Endodermal cell (in vitro differentiated cells): ENCODE data around the gene RANGAP1. TPM values are rescaled to one million over a fixed set of nuclear protein-coding genes. Genes with fewer than 3 reads are reported as not detected.

Source experiments
- DNase-seq: peaks from one replicate; pipeline ENCODE4 v3.0.0-alpha.2; 2017
- H3K27ac ChIP-seq: 2 replicates; pipeline ENCODE4 v1.5.1; 2013; ENCODE audit warnings: mild to moderate bottlenecking, low read depth, low read length, moderate library complexity
- H3K27me3 ChIP-seq: 2 replicates; pipeline ENCODE4 v1.6.1; 2013; ENCODE audit warnings: mild to moderate bottlenecking, low read length, moderate library complexity; ENCODE audit not compliant: insufficient read depth, control insufficient read depth, poor library complexity, severe bottlenecking
- H3K36me3 ChIP-seq: 2 replicates; pipeline ENCODE4 v1.7.0; 2013; ENCODE audit warnings: mild to moderate bottlenecking, low read length, moderate library complexity; ENCODE audit not compliant: control insufficient read depth, insufficient read depth
- H3K4me1 ChIP-seq: one replicate; pipeline ENCODE4 v1.7.0; 2013; ENCODE audit warnings: low read length; ENCODE audit not compliant: control insufficient read depth, insufficient read depth
- H3K4me3 ChIP-seq: 2 replicates; pipeline ENCODE4 v1.5.1; 2013; ENCODE audit warnings: mild to moderate bottlenecking, low read length, moderate library complexity
- H3K9ac ChIP-seq: 2 replicates; pipeline ENCODE4 v1.6.1; 2013; ENCODE audit warnings: mild to moderate bottlenecking, low read length, moderate library complexity; ENCODE audit not compliant: poor library complexity, severe bottlenecking; ENCODE audit errors: extremely low read depth
- H3K9me3 ChIP-seq: 2 replicates; pipeline ENCODE4 v1.6.1; 2013; ENCODE audit warnings: mild to moderate bottlenecking, low read length, moderate library complexity; ENCODE audit not compliant: control insufficient read depth
- H3K27ac Mint-ChIP-seq: 2 replicates; pipeline ENCODE4 v1.8.0; 2020; ENCODE audit warnings: mixed read lengths
- H3K27me3 Mint-ChIP-seq: 2 replicates; pipeline ENCODE4 v1.8.0; 2021; ENCODE audit warnings: mild to moderate bottlenecking, mixed read lengths; ENCODE audit not compliant: insufficient read depth
- H3K36me3 Mint-ChIP-seq: 2 replicates; pipeline ENCODE4 v1.8.0; 2020; ENCODE audit warnings: low read depth, mixed read lengths
- H3K4me1 Mint-ChIP-seq: 2 replicates; pipeline ENCODE4 v1.8.0; 2020; ENCODE audit warnings: mixed read lengths
- H3K4me3 Mint-ChIP-seq: 2 replicates; pipeline ENCODE4 v1.8.0; 2020; ENCODE audit warnings: mild to moderate bottlenecking, moderate library complexity, mixed read lengths
- H3K9me3 Mint-ChIP-seq: 2 replicates; pipeline ENCODE4 v1.8.0; 2020; ENCODE audit warnings: mild to moderate bottlenecking, mixed read lengths
- CTCF ChIP-seq: fragments of 200-600 bp; sonication (generic); conservative IDR thresholded peaks from 2 replicates; pipeline ENCODE4 v1.5.0; 2021; ENCODE audit warnings: antibody characterized with exemption, mild to moderate bottlenecking
- WGBS, 2 experiments: methylation state at CpG; one replicate each; pipeline versions ENCODE4 v1.1.5 to v1.1.7; 2013; ENCODE audit warnings: missing lambda C conversion rate in 2 of 2, mixed read lengths in 1 of 2; ENCODE audit not compliant: insufficient coverage in 1 of 2, insufficient read length in 1 of 2; 5-methylcytosine and 5-hydroxymethylcytosine counted together
- microRNA-seq: library from miRNA; unstranded; fragments of <30 nt; microRNA quantifications from one replicate; pipeline ENCODE4 v1.2.0, GENCODE V29; 2020; ENCODE audit warnings: borderline microRNAs expressed
- total RNA-seq, 2 donors: library from RNA; stranded (reverse); fragmentation: NEBNext Ultra II Directional in 1 of 2; extraction: Animal tissue kit (Norgen Biotek cat#: 25700) in 1 of 2; gene quantifications; 2 replicates in 1 of 2; 3 replicates in 1 of 2; pipeline ENCODE4 v1.2.1, GENCODE V29; 2021

The RANGAP1 gene
- total RNA-seq, 2 donors from 2014 or later, result 95.2 to 122 TPM

DNA sequence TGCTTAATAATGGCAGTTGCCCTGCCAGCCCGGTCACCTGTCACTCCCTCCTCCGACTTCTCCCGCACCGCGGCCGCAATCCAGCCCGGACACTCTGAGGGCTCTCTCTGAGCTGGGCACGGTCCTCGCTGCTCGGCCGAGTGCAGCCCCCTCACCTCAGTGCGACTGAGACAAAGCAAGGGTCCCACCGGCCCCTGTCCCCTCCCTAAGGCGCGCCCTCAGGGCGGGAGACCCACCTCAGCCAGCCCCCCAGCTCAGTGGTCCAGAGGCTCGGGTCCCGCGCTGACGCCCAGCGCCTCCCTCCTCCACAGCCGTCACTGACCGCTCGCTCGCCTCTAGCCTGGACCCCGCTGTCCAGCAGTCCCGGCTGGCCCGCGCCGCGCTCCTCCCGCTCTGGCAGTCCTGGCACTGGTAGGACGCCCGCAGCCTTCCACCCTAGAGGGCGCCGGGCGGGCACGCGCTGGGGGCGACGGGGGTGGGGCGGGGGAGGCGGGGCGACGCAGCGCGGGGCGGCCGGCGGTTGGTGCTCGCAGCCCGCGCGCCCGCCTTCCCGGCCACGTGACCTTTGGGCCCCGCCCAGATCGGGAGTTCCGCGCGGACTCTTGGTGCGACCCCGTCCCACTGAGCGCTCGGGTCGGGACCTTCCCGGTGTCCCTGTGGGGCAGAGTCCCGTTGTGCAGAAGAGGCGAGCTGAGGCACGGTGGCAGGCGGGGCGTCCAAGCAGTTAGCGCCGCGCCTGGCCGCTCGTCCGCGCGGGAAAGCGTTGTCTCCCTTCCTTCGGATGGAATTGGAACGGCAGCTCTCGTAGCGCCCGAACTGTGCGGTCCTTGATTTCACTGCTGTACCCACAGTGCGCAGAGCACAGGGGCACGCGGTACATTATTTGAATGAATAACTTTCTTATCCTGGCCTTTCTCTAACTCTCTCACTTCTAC lies 88.7 kb downstream of the RANGAP1 start:
- Histone ChIP-seq H3K4me3 (peak overlapping the region; percentile 86), H3K9me3 (no peaks in the 10 kb centered on the region), H3K4me1 (no peaks in the 10 kb centered on the region), H3K27me3 (peaks cover 55% of the 10 kb centered on the region), H3K27ac (no peak overlapping the region), H3K9ac (no peak overlapping the region), H3K36me3 (no peaks in the 10 kb centered on the region)
- 1 to 6% methylated on average over 10 to 91 of the region's 91 CpGs for WGBS, 2 experiments
- H3K9me3 Mint-ChIP-seq, result no peaks in the 10 kb centered on the region
- H3K36me3 Mint-ChIP-seq, result no peaks in the 10 kb centered on the region
- no peak for TF ChIP-seq CTCF
- H3K27ac Mint-ChIP-seq, result no peak overlapping the region
- H3K4me3 Mint-ChIP-seq, result peak overlapping the region; percentile 67
- H3K4me1 Mint-ChIP-seq, result peaks cover 10% of the 10 kb centered on the region
- peaks cover 69% of the 10 kb centered on the region for H3K27me3 Mint-ChIP-seq
- DNase-seq, result peak; percentile 93

Small RNA genes within 50 kb of the gene (microRNA-seq; reads per million reads assigned to microRNA genes)
- gene MIR6889, result not detected

Other genes with a start within 250 kb of the RANGAP1 start
- gene EP300, start 193.6 kb downstream of the RANGAP1 start, total RNA-seq, result 100 to 1,000 TPM in 1 of 2 donors, 10 to 100 TPM in 1; 95.5 to 130 TPM
- 10 to 100 TPM; 24.3 to 26.5 TPM for gene L3MBTL2, start 80.9 kb downstream of the RANGAP1 start, total RNA-seq
- gene CHADL, start 45.3 kb downstream of the RANGAP1 start, total RNA-seq, result 1 to 10 TPM in 1 of 2 donors, under 1 TPM in 1; 0.79 to 1.3 TPM
- 10 to 100 TPM; 70.9 to 74.2 TPM for gene ZC3H7B, start 15.3 kb upstream of the RANGAP1 start, total RNA-seq
- 1 to 10 TPM; 4.7 to 7.9 TPM for gene TEF, start 95.8 kb upstream of the RANGAP1 start, total RNA-seq
- gene TOB2, start 160.6 kb upstream of the RANGAP1 start, total RNA-seq, result 10 to 100 TPM; 51.2 to 57.9 TPM
- 10 to 100 TPM; 71.0 to 80.8 TPM for gene PHF5A, start 182.5 kb upstream of the RANGAP1 start, total RNA-seq
- 10 to 100 TPM; 69.0 to 82.3 TPM for gene ACO2, start 182.9 kb upstream of the RANGAP1 start, total RNA-seq